Stimulated activated effector memory CD8-positive, alpha-beta T cell treated with anti-CD3 and anti-CD28 coated beads, Interleukin-12 subunit alpha, Interleukin-12 subunit beta, amount 100 ng/mL, for 72 hours (primary cell): ENCODE data around the gene CCIN.
"Not testable (repeated sequence)": the region's sequence is repeated elsewhere in the genome, so short reads cannot be mapped to it uniquely, and the experiment has no call there.

ENCODE experiments used
- ATAC-seq: fragments of 150-1000 bp; cut with Tn5 transposase; 2 replicates; pipeline ENCODE4 v1.10.0; 2021
- DNase-seq, 2 donors: peaks; one replicate each; pipeline ENCODE4 v3.0.0; 2021 to 2022; ENCODE audit warnings: low spot score in 2 of 2
- H3K27ac Mint-ChIP-seq: one replicate; pipeline ENCODE4 v1.8.0; 2022; ENCODE audit warnings: mild to moderate bottlenecking, mixed read lengths
- H3K36me3 Mint-ChIP-seq: one replicate; pipeline ENCODE4 v1.8.0; 2022; ENCODE audit warnings: mild to moderate bottlenecking, mixed read lengths
- H3K4me1 Mint-ChIP-seq: one replicate; pipeline ENCODE4 v1.8.0; 2022; ENCODE audit warnings: mixed read lengths
- H3K4me3 Mint-ChIP-seq: one replicate; pipeline ENCODE4 v1.8.0; 2022; ENCODE audit warnings: mild to moderate bottlenecking, mixed read lengths
- H3K9me3 Mint-ChIP-seq: one replicate; pipeline ENCODE4 v1.8.0; 2022; ENCODE audit warnings: mixed read lengths

The CCIN gene

DNA sequence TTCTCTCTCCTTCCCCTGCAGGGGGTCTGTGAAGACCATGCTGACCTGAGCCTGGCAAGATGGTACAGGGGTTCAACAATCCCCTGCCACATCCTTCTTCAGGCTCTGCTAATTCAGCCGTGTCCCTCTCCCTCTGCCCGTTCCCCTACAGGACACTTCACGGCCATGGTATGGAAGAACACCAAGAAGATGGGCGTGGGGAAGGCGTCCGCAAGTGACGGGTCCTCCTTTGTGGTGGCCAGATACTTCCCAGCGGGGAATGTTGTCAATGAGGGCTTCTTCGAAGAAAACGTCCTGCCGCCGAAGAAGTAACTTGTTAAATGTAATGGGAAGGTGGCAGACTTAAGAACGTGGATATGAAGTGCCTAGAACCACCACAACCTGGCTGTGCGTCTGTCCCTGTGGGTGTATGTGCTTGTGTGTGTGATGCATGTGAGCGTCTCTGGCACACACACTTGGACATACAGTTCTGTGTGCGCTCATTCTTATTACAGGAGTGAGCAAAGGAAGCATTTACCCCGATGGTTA lies 6.9 kb upstream of the CCIN start:
- no peaks in the 10 kb centered on the region for H3K9me3 Mint-ChIP-seq
- H3K4me1 Mint-ChIP-seq: peaks cover 17% of the 10 kb centered on the region
- H3K27ac Mint-ChIP-seq: no peak overlapping the region
- ATAC-seq: no peak
- peaks cover 20% of the 10 kb centered on the region for H3K36me3 Mint-ChIP-seq
- DNase-seq: no peak
- no peak overlapping the region for H3K4me3 Mint-ChIP-seq

DNA sequence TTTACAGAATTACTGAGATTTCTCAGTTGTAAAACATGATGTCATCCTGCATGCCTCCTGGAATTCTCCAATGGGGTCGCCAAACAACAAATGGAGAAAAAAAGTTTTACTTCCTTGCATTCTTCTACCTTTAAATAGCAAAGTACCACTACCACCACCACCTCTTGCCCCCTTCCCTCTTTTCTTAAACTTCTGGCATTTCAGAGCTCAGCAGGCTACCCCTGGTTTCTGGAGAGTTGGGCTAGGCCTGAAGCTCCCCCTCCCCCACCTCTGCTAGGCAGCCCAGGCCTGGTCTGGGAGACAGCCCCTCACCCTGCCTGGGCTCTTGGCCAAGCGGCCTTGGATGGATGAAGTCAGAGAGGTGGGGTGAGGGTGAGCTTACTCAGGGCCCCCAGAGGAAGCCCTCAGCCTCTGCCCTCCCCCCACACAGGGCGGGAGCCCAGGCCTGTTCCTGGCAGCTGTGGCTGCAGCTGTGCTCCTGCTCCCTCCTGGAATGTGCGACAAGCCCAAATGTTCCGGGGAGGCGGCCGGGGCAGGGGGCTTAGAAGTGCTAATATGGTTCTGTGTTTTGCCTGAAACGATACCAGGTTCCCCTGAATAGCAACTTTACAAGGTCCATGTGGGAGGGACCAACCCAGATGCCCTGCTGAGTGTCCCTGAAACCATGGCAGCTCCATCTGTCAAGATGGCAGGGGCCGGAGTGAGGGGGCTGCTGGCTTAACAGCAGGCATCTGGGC lies 6.0 kb upstream of the CCIN start:
- DNase-seq (no peak), ATAC-seq (no peak)
- Mint-ChIP-seq H3K36me3 (peaks cover 20% of the 10 kb centered on the region), H3K4me1 (peaks cover 17% of the 10 kb centered on the region), H3K4me3 (no peak overlapping the region), H3K27ac (peak overlapping the region; percentile 11), H3K9me3 (no peaks in the 10 kb centered on the region)

DNA sequence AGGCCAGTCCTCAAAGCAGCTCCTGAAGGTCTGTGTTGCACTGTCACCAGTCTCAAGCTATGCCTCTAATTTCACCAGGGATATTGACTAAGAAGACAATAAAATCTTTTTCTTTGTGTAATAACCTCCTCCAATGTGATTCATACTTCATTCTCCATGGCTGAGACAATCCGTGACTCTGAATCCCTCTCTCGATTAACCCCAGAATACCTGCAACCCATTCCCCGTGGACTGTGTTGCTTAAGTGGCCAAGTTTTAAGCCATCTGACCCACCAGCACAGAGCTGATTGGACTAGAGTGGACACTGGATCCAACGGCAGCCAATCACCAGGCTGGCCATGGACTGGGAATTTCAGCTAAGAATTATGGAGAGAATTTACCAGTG lies 5.4 kb upstream of the CCIN start:
- DNase-seq (no peak), ATAC-seq (no peak)
- peaks cover 13% of the 10 kb centered on the region for H3K4me1 Mint-ChIP-seq
- no peak overlapping the region for H3K4me3 Mint-ChIP-seq
- H3K36me3 Mint-ChIP-seq: peaks cover 20% of the 10 kb centered on the region
- peak overlapping the region; percentile 11 for H3K27ac Mint-ChIP-seq
- no peaks in the 10 kb centered on the region for H3K9me3 Mint-ChIP-seq

DNA sequence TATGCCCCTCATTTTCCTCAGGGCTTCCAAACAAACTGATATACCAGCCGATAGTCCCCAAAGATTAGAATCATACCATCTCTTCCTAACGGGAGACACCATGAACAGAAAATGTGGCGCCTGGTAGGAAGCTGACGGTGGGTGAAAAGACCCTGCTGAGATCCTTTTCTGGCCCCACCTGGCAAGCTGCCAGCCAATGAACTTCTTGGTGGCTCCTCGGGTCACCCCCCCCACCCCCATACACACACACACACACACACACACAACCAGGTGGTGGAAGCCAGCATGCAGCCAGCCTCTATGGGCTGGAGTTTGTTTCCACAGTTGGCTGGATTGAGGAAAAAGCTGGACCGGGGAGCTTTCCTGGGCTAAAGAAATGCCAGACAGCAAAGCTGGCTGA lies 4.8 kb upstream of the CCIN start:
- Mint-ChIP-seq H3K36me3 (peaks cover 20% of the 10 kb centered on the region), H3K4me1 (peaks cover 13% of the 10 kb centered on the region), H3K27ac (peak overlapping the region; percentile 11), H3K4me3 (no peak overlapping the region), H3K9me3 (no peaks in the 10 kb centered on the region)
- no peak for DNase-seq
- ATAC-seq: no peak

DNA sequence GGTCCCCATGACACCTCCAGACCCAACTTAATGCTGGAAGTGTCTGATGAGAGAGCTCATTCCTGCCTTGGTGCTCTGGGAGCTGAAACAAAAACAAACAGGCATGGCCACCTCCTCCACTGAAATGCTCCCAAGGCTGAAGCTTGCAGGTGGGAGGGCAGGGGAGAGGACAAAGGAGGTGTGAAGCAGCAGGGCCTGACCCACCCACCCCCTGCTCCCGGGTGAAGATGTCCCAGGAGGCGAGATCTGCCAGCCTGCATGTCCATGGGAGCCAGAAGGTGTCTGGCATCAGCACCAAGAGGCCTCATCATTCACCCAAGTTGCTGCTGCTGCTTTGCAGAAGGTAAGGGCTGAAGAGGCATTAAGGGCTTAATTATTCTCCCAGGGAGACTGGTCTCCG lies 4.2 kb upstream of the CCIN start:
- peak overlapping the region; percentile 70 for H3K4me3 Mint-ChIP-seq
- ATAC-seq: no peak
- H3K9me3 Mint-ChIP-seq: no peaks in the 10 kb centered on the region
- no peak for DNase-seq
- peaks cover 13% of the 10 kb centered on the region for H3K4me1 Mint-ChIP-seq
- H3K36me3 Mint-ChIP-seq: peaks cover 20% of the 10 kb centered on the region
- no peak overlapping the region for H3K27ac Mint-ChIP-seq

DNA sequence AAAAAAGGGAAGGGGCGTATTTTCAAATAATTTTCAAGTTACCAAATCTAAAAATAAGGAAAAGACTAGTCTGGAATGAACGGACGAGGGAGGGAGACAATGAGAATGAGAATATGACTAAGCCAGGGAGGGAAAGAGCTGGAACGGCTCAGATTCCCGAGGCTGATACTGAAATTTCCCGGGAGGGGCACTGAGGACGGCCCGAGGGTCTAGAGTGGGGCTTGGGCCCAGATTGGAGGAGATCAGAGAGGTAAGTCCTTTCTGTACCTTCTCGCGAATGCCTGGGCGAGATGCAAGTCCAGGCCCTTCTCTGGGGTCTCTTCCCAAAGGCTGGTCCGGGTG lies 3.4 kb upstream of the CCIN start:
- DNase-seq (no peak), ATAC-seq (no peak)
- Mint-ChIP-seq H3K4me1 (peaks cover 13% of the 10 kb centered on the region), H3K36me3 (peaks cover 13% of the 10 kb centered on the region), H3K4me3 (peak overlapping the region; percentile 70), H3K27ac (no peak overlapping the region), H3K9me3 (no peaks in the 10 kb centered on the region)

DNA sequence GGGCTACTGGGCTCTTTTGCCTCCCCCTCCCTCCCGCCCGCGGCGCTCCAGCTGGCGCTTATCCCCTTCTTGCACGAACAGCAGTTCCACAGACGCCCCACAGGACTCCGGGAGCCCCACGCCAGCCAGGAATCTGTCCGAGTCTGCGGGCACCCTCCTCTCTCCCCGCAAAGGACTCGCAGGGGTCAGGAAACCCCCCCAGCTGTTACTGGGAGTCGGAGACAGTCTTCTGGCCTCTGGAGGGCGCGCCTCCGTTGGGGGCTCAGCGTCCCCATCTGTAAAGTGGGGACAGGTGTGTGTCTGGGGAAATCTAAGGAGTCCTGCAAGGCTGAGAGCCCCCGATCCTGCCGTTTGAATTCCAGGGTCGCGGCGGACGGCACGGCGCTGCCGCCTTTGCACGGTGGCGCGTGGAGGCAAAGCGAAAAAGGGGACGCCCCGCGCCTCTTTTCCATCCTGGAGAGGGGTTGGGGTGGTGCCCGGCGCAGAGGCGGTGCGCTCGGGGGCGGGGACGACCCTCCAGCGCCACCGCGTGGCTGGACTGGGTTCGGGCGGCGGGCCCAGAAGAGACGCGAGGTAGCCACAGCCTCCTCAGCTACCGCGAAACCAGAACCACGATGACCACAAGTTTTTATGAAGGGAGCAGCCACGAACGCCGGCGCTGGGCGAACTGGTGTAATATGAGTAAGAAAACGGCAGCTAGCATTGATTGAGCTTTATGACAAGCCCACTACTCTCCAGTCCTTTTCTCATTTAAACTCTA lies 2.8 kb upstream of the CCIN start:
- Mint-ChIP-seq H3K4me3 (peak overlapping the region; percentile 70), H3K36me3 (peaks cover 13% of the 10 kb centered on the region), H3K4me1 (peaks cover 8% of the 10 kb centered on the region), H3K27ac (no peak overlapping the region), H3K9me3 (no peaks in the 10 kb centered on the region)
- peak; percentile 92 to 94 for DNase-seq
- ATAC-seq: peak; percentile 95

DNA sequence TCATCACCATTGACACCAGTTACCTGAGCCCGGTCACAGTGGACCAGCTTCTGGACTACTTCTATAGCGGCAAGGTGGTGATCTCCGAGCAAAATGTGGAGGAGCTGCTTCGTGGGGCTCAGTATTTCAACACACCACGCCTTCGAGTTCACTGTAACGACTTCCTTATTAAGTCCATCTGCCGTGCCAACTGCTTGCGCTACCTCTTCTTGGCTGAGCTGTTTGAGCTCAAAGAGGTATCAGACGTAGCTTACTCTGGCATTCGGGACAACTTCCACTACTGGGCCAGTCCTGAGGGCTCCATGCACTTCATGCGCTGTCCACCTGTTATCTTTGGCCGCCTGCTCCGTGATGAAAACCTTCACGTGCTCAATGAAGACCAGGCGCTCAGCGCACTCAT lies 520 bp downstream of the CCIN start:
- H3K27ac Mint-ChIP-seq: no peak overlapping the region
- no peak for ATAC-seq
- no peak overlapping the region for H3K4me3 Mint-ChIP-seq
- no peaks in the 10 kb centered on the region for H3K9me3 Mint-ChIP-seq
- DNase-seq: no peak
- H3K36me3 Mint-ChIP-seq: no peaks in the 10 kb centered on the region
- peaks cover 4% of the 10 kb centered on the region for H3K4me1 Mint-ChIP-seq

DNA sequence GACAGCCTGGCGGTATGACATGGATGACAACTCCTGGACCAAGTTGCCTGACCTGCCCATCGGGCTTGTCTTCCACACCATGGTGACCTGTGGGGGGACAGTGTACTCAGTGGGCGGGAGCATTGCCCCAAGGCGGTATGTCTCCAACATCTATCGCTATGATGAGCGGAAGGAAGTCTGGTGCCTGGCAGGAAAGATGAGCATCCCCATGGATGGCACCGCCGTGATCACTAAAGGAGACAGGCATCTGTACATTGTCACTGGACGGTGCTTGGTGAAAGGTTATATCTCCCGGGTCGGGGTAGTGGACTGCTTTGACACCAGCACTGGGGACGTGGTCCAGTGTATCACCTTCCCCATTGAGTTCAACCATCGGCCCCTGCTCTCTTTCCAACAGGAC lies 1.3 kb downstream of the CCIN start:
- no peaks in the 10 kb centered on the region for H3K36me3 Mint-ChIP-seq
- ATAC-seq: no peak
- no peak for DNase-seq
- H3K4me1 Mint-ChIP-seq: no peaks in the 10 kb centered on the region
- no peaks in the 10 kb centered on the region for H3K9me3 Mint-ChIP-seq
- H3K27ac Mint-ChIP-seq: no peak overlapping the region
- no peak overlapping the region for H3K4me3 Mint-ChIP-seq

DNA sequence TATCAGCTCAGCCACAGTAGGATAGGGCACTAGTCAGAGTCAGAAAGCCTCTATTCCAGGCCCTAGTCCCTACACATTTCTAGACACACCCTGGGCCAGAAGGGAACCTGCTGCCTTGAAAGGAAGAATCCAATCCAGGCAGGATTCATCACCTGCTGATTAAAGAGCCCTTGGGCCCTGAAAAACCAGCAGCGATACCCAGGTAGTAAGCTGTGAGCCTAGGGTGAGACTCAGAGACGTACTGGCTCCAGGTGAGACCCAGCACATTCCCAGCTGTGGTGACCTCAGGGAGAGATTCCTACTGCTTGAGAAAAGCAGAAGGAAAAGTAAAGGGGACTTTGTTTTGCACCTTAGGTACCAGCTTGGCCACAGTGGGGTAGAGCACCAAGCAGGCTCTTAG lies 4.7 kb downstream of the CCIN start:
- no peaks in the 10 kb centered on the region for H3K4me1 Mint-ChIP-seq
- no peak for ATAC-seq
- no peak for DNase-seq
- H3K27ac Mint-ChIP-seq: peak overlapping the region; percentile 12
- H3K9me3 Mint-ChIP-seq: no peaks in the 10 kb centered on the region
- no peak overlapping the region for H3K4me3 Mint-ChIP-seq
- no peaks in the 10 kb centered on the region for H3K36me3 Mint-ChIP-seq

DNA sequence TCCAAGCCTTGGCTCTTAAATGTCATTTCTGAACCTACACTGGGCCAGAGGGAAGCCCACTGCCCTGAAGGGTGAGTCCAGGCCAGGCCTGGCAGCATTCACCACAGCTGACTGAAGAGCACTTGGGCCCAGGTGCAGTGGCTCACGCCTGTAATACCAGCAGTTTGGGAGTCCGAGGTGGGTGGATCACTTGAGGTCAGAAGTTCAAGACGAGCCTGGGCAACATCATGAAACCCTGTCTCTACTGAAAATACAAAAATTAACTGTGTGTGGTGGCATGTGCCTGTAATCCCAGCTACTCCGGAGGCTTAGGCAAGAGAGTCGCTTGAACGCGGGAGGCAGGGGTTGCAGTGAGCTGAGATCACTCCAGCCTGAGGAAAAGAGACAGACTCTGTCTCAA lies 5.1 kb downstream of the CCIN start:
- Mint-ChIP-seq H3K4me1 (no peaks in the 10 kb centered on the region), H3K27ac (peak overlapping the region; percentile 12), H3K4me3 (no peak overlapping the region), H3K36me3 (no peaks in the 10 kb centered on the region), H3K9me3 (no peaks in the 10 kb centered on the region)
- no peak for ATAC-seq
- DNase-seq: no peak

DNA sequence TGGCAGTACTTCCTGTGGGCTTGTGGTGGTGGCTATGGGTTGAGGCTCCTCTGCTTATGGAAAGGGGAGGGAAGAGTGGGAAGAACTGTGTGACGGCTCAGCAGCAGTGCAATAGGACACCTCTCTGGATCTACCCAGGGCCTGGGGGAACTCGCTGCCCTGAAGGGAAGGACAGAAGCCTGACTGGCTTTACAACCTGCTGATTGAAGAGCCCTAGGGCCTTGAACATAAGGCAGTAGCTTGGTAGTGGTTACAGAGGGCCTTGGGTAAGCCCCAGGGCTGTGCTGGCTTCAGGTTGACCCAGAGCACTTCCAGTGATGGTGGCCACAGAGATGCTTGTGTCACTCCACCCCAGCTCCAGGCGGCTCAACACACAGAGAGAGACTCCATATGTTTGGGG lies 5.5 kb downstream of the CCIN start:
- no peak for DNase-seq
- no peak overlapping the region for H3K4me3 Mint-ChIP-seq
- no peak overlapping the region for H3K27ac Mint-ChIP-seq
- H3K9me3 Mint-ChIP-seq: no peaks in the 10 kb centered on the region
- no peaks in the 10 kb centered on the region for H3K36me3 Mint-ChIP-seq
- no peaks in the 10 kb centered on the region for H3K4me1 Mint-ChIP-seq
- no peak for ATAC-seq

DNA sequence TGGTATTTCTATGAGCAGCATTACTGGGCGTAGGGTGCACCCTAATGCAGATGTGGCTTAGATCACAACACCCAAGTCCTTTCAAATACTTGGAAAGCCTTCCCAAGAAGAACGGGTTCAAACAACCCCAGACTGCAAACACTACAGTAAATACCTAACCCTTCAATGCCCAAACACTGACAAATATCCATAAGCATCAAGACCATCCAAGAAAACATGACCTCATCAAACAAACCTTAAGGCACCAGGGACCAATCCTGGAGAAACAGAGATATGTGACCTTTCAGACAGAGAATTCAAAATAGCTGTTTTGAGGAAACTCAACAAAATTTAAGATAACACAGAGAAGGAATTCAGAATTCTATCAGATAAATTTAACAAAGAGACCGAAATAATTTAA lies 6.0 kb downstream of the CCIN start:
- DNase-seq, H3K9me3 Mint-ChIP-seq, H3K27ac Mint-ChIP-seq, H3K4me1 Mint-ChIP-seq, H3K4me3 Mint-ChIP-seq, H3K36me3 Mint-ChIP-seq, ATAC-seq: not testable (repeated sequence)

DNA sequence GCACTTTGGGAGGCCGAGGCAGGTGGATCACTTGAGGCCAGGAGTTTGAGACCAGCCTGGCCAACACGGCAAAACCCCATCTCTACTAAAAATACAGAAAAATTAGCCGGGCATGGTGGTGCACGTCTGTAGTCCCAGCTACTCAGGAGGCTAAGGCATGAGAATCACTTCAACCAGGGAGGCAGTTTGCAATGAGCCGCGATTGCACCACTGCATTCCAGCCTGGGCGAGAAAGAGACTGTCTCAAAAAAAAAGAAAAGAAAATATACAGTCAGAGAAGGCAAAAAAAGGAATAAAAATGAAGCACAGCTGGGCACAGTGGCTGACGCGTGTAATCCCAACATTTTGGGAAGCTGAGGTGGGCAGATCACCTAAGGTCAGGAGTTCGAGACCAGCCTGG lies 7.3 kb downstream of the CCIN start:
- H3K4me1 Mint-ChIP-seq, H3K9me3 Mint-ChIP-seq, ATAC-seq, DNase-seq, H3K27ac Mint-ChIP-seq, H3K4me3 Mint-ChIP-seq, H3K36me3 Mint-ChIP-seq: not testable (repeated sequence)

DNA sequence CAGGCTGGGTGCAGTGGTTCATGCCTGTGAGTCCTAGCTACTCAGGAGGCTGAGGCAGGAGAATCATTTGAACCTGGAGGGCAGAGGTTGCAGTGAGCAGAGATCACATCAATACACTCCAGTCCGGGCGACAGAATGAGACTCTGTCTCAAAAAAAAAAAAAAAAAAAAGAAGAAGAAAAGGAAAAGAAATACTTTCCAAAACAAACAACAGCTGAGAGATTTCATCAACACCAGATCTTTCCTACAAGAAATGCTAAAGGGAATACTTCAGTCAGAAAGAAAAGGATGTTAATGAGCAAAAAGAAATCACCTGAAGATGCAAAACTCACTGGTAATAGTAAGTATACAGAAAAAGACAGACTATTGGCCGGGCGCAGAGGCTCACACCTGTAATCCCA lies 8.4 kb downstream of the CCIN start:
- no peak for DNase-seq
- Mint-ChIP-seq H3K9me3 (no peaks in the 10 kb centered on the region), H3K4me1 (no peaks in the 10 kb centered on the region), H3K4me3 (no peak overlapping the region), H3K36me3 (no peaks in the 10 kb centered on the region), H3K27ac (no peak overlapping the region)
- no peak for ATAC-seq

DNA sequence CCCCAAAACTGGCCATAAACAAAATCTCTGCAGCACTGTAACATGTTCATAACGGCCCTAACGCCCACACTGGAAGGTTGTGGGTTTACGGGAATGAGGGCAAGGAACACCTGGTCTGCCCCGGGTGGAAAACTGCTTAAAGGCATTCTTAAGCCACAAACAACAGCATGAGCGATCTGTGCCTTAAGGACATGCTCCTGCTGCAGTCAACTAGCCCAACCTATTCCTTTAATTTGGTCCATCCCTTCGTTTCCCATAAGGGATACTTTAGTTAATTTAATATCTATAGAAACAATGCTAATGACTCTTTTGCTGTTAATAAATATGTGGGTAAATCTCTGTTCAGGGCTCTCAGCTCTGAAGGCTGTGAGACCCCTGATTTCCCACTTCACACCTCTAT lies 11.1 kb downstream of the CCIN start:
- not testable (repeated sequence) for H3K36me3 Mint-ChIP-seq, H3K9me3 Mint-ChIP-seq, ATAC-seq, H3K4me3 Mint-ChIP-seq, H3K27ac Mint-ChIP-seq, H3K4me1 Mint-ChIP-seq, DNase-seq
